ENCODE data around the gene MAGI2. TPM values are rescaled to one million over a fixed set of nuclear protein-coding genes. Genes with fewer than 3 reads are reported as not detected.

MAGI2 gene
- total RNA-seq, 1 donor from 2014 or later, result 6.9 TPM

DNA sequence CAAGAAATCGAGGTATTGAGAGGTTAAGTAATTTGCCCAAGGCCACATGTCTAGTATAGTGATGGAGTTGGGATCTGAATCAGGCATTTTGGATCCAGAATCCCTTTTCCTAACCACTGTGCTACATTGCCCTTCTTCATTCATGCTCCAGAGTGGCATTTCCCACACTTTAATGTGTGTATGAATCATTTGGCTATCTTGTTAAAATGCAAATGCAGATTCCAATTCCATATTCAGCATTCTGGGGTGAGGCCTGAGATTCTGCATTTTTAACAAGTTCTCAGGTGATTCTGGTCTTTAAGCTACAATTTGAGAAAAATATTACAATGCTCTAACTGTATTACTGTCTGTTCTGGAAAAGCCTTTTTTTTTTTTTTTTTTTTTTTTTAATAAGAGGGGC is 1023.6 kb downstream of the MAGI2 start:
- Histone ChIP-seq H3K9me3 (no peaks in the 10 kb centered on the region), H3K4me1 (no peaks in the 10 kb centered on the region), H3K36me3 (no peaks in the 10 kb centered on the region), H3K27me3 (no peaks in the 10 kb centered on the region), H3K27ac (no peak overlapping the region), H3K4me3 (no peak overlapping the region)
- intact Hi-C loops (cut with DNase I), result no loop called here
- DNase-seq (ENCODE audit: extremely low spot score in 2 of 2), result no peak
- TF ChIP-seq POLR2AphosphoS5 (IDR thresholded peaks at IDR 0.05; ENCODE audit: insufficient read depth in 1 of 2, low read depth in 1 of 2) (no peak), POLR2A (IDR thresholded peaks at IDR 0.05) (no peak)
- TF ChIP-seq, protein P1, sequence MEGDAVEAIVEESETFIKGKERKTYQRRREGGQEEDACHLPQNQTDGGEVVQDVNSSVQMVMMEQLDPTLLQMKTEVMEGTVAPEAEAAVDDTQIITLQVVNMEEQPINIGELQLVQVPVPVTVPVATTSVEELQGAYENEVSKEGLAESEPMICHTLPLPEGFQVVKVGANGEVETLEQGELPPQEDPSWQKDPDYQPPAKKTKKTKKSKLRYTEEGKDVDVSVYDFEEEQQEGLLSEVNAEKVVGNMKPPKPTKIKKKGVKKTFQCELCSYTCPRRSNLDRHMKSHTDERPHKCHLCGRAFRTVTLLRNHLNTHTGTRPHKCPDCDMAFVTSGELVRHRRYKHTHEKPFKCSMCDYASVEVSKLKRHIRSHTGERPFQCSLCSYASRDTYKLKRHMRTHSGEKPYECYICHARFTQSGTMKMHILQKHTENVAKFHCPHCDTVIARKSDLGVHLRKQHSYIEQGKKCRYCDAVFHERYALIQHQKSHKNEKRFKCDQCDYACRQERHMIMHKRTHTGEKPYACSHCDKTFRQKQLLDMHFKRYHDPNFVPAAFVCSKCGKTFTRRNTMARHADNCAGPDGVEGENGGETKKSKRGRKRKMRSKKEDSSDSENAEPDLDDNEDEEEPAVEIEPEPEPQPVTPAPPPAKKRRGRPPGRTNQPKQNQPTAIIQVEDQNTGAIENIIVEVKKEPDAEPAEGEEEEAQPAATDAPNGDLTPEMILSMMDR (IDR thresholded peaks at IDR 0.05), result no peak

DNA sequence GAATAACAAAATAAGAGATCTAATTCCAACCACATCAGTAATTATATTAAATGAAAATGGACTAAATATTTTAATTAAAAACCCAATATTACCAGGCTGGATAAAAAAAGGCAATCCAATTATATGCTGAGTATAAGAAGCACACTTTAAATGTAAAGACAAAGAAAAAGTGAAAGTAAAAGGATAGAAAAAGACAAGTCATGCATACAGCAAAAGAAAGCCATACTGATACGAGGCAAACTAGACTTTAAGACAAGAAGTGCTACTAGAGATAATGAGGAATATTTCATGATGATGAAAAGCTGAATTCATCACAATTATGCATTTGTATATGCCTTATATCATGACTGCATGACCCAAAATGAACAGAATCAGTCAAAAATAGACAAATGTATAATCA is 1026.3 kb downstream of the MAGI2 start:
- intact Hi-C loops (cut with DNase I), result no loop called here
- Histone ChIP-seq H3K9me3 (no peaks in the 10 kb centered on the region), H3K36me3 (no peaks in the 10 kb centered on the region), H3K27ac (no peak overlapping the region), H3K27me3 (no peaks in the 10 kb centered on the region), H3K4me3 (no peak overlapping the region), H3K4me1 (no peaks in the 10 kb centered on the region)
- no peak for TF ChIP-seq POLR2A (IDR thresholded peaks at IDR 0.05)
- no peak for TF ChIP-seq POLR2AphosphoS5 (IDR thresholded peaks at IDR 0.05; ENCODE audit: insufficient read depth in 1 of 2, low read depth in 1 of 2)
- TF ChIP-seq, protein P1 (IDR thresholded peaks at IDR 0.05), result no peak
- no peak for DNase-seq (ENCODE audit: extremely low spot score in 2 of 2)

DNA sequence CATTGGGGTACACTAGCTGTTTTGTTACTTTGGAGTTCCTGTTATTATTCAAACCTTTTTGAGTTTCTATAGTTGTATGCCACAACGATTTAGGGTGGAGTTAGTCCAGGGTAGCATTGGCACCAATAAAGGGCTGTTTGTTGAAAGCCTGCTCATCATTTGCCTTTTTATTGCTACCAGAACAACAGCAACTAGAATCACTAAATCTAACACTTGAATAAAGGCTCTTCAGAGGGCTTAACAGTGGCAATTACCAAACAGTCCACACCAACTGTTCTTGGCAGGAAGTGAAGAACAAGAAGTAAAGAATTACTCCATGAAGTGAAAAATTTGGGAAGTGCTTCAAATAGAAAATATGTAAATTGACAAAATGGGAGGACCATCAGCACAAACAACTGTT is 1033.5 kb downstream of the MAGI2 start:
- TF ChIP-seq, protein P1 (IDR thresholded peaks at IDR 0.05), result no peak
- TF ChIP-seq POLR2A (IDR thresholded peaks at IDR 0.05) (no peak), POLR2AphosphoS5 (IDR thresholded peaks at IDR 0.05; ENCODE audit: insufficient read depth in 1 of 2, low read depth in 1 of 2) (no peak)
- no peaks in the 10 kb centered on the region for H3K4me1 ChIP-seq
- H3K27ac ChIP-seq, result no peak overlapping the region
- H3K36me3 ChIP-seq, result no peaks in the 10 kb centered on the region
- DNase-seq (ENCODE audit: extremely low spot score in 2 of 2), result no peak
- no peaks in the 10 kb centered on the region for H3K27me3 ChIP-seq
- intact Hi-C loops (cut with DNase I), result no loop called here
- H3K9me3 ChIP-seq, result no peaks in the 10 kb centered on the region
- H3K4me3 ChIP-seq, result no peak overlapping the region

DNA sequence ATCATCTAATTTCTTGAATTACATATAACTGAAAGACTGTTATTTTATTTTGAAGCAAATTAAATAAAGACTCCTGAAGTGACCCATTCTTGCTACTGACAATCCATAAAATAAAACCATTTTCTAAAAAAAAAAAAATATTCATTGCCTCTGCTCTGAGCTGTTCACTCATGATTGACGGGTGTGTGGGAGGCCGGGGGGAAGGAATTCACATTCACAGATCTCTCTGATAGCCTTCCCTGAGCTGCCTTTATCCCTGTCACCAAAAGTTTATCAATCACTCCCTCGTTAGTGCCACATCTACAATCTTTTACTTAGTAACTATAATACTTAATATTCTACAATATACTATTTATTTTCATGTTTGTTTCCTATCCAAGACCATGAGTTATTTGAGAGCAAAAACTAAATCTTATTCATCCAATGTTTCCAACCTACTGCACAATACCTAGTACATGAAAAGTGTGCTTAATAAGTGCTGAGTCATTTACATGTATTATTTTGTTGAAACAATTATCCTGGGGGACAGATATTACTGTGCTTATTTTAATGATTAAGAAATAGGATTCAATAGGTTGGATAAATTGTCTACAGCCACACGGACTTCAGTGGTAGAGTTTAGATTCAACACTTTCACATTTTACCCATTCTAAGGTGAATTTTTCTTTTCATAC is 1036.2 kb downstream of the MAGI2 start:
- H3K27ac ChIP-seq, result no peak overlapping the region
- no peaks in the 10 kb centered on the region for H3K36me3 ChIP-seq
- no peaks in the 10 kb centered on the region for H3K4me1 ChIP-seq
- DNase-seq (ENCODE audit: extremely low spot score in 2 of 2), result no peak
- no peak overlapping the region for H3K4me3 ChIP-seq
- H3K9me3 ChIP-seq, result no peaks in the 10 kb centered on the region
- TF ChIP-seq, protein P1 (IDR thresholded peaks at IDR 0.05), result no peak
- no peak for TF ChIP-seq POLR2A (IDR thresholded peaks at IDR 0.05)
- no peak for TF ChIP-seq POLR2AphosphoS5 (IDR thresholded peaks at IDR 0.05; ENCODE audit: insufficient read depth in 1 of 2, low read depth in 1 of 2)
- intact Hi-C loops (cut with DNase I), result no loop called here
- no peaks in the 10 kb centered on the region for H3K27me3 ChIP-seq

DNA sequence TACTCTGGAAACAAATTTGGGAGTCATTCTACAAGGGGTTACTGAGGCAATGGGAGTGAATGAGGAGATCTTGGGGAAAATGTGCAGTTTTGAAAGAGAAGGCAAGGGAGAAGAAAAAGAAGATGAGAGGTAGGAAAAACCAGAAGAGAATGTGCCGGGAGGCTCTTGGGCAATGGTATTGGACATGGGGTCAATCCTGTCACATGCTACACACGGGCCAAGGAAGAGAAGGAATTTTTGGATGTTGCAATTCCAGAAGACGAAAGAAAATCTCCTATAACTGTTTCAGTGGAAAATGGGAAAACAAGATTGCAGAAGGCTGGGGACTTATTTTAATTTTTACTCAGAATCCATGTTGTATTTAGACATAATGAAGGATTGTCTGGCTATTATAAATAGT is 1039.9 kb downstream of the MAGI2 start:
- Histone ChIP-seq H3K36me3 (no peaks in the 10 kb centered on the region), H3K27ac (no peak overlapping the region), H3K27me3 (no peaks in the 10 kb centered on the region), H3K9me3 (no peaks in the 10 kb centered on the region), H3K4me3 (no peak overlapping the region), H3K4me1 (no peaks in the 10 kb centered on the region)
- TF ChIP-seq POLR2A (IDR thresholded peaks at IDR 0.05), result no peak
- TF ChIP-seq, protein P1 (IDR thresholded peaks at IDR 0.05), result no peak
- TF ChIP-seq POLR2AphosphoS5 (IDR thresholded peaks at IDR 0.05; ENCODE audit: insufficient read depth in 1 of 2, low read depth in 1 of 2), result no peak
- no peak for DNase-seq (ENCODE audit: extremely low spot score in 2 of 2)
- intact Hi-C loops (cut with DNase I), result no loop called here
